Transverse colon (tissue), 4 donors: ENCODE measurements around the gene SNRK. TPM values are rescaled to one million over a fixed set of nuclear protein-coding genes. Genes with fewer than 3 reads are reported as not detected.

Experiments used
- DNase-seq: peaks from one replicate; pipeline ENCODE4 v3.0.0-alpha.2; 2019
- H3K27ac ChIP-seq, 4 donors: fragments of 200-600 bp; sonication (generic); 2 replicates each; pipeline ENCODE4 v1.5.1; 2016 to 2018; ENCODE audit warnings: inconsistent platforms in 4 of 4
- H3K27me3 ChIP-seq: fragments of 200-600 bp; sonication (generic); 2 replicates; pipeline ENCODE4 v1.5.1; 2017; ENCODE audit warnings: inconsistent platforms
- H3K36me3 ChIP-seq, 4 donors: fragments of 200-600 bp; sonication (generic); 2 replicates each; pipeline ENCODE4 v1.5.1; 2017 to 2019; ENCODE audit warnings: inconsistent platforms in 4 of 4
- H3K4me1 ChIP-seq, 4 donors: fragments of 200-600 bp; sonication (generic); 2 replicates each; pipeline ENCODE4 v1.5.1; 2017 to 2020; ENCODE audit warnings: inconsistent platforms in 4 of 4
- H3K4me3 ChIP-seq, 4 donors: fragments of 200-600 bp; sonication (generic); 1 replicate in 1 of 4; 2 replicates in 3 of 4; pipeline versions ENCODE4 v1.5.1 to v1.6.1; 2017 to 2019; ENCODE audit warnings: inconsistent platforms in 4 of 4
- H3K9me3 ChIP-seq, 2 donors: fragments of 200-600 bp; sonication (generic); 2 replicates each; pipeline ENCODE4 v1.5.1; 2017 to 2019; ENCODE audit warnings: inconsistent platforms in 2 of 2
- EP300 ChIP-seq: sonication (generic); formaldehyde crosslinking; IDR thresholded peaks from one replicate; pipeline ENCODE4 v1.6.1; 2017; ENCODE audit warnings: antibody characterized with exemption, low read depth
- POLR2A ChIP-seq: fragments of 450-650 bp; IDR thresholded peaks from one replicate; pipeline ENCODE4 v1.6.1; 2016; ENCODE audit warnings: antibody characterized with exemption, mild to moderate bottlenecking, moderate library complexity
- POLR2AphosphoS5 ChIP-seq, 3 donors: sonication (generic); formaldehyde crosslinking; IDR thresholded peaks; one replicate each; pipeline ENCODE4 v1.6.1; 2016; ENCODE audit warnings: antibody characterized with exemption in 3 of 3
- WGBS, 2 donors: methylation state at CpG; one replicate each; pipeline ENCODE4 v1.1.5; 2018; ENCODE audit warnings: low coverage in 1 of 2; 5-methylcytosine and 5-hydroxymethylcytosine counted together
- in situ Hi-C, 4 donors: fragments of 200-750 bp; cut with MboI; loops; one replicate each; pipeline versions ENCODE4 v1.15.0 to v1.15.1; 2017; ENCODE audit warnings: low sequenced_read_pairs in 3 of 4, low pct_ligation_motif_present in 1 of 4, low pct_unique_long_range_greater_than_20kb in 1 of 4
- intact Hi-C: fragments of 100-400 bp; cut with DNase I; formaldehyde crosslinking; loops from one replicate; pipeline ENCODE4 v1.15.1; 2023; ENCODE audit warnings: low total_unique reads
- total RNA-seq, 4 donors: library from RNA; depleted of rRNA; stranded (reverse); fragments of >200 nt; gene quantifications; one replicate each; pipeline ENCODE4 v1.1.0, GENCODE V29; 2016
- TF ChIP-seq, protein P1 (sequence below), 5 experiments: fragments of 200-600 bp in 3 of 5; fragments of 450-650 bp in 2 of 5; sonication (generic) in 3 of 5; IDR thresholded peaks; 1 replicate in 2 of 5; 2 replicates in 3 of 5; pipeline ENCODE4 v1.5.1; 2016 to 2017; ENCODE audit warnings: antibody characterized with exemption in 5 of 5, inconsistent platforms in 3 of 5, mild to moderate bottlenecking in 2 of 5, moderate library complexity in 1 of 5

Gene SNRK
- total RNA-seq, 4 donors from 2014 or later = 29.9 to 43.3 (median 31.7) TPM

- peak overlapping the region in 3 of 4 donors; percentile 5 to 19 (median 12) for H3K27ac ChIP-seq
- H3K9me3 ChIP-seq = no peaks in the 10 kb centered on the region
- 0 to 3% methylated on average over 1 of the region's 1 CpG for WGBS, 2 donors
- DNase-seq = peak; percentile 46
- peaks cover 20 to 77% (median 34%) of the 10 kb centered on the region in 4 donors for H3K4me1 ChIP-seq
- TF ChIP-seq EP300 (no peak), POLR2AphosphoS5 (IDR thresholded peaks at IDR 0.05) (no peak), POLR2A (no peak)
- TF ChIP-seq, protein P1, sequence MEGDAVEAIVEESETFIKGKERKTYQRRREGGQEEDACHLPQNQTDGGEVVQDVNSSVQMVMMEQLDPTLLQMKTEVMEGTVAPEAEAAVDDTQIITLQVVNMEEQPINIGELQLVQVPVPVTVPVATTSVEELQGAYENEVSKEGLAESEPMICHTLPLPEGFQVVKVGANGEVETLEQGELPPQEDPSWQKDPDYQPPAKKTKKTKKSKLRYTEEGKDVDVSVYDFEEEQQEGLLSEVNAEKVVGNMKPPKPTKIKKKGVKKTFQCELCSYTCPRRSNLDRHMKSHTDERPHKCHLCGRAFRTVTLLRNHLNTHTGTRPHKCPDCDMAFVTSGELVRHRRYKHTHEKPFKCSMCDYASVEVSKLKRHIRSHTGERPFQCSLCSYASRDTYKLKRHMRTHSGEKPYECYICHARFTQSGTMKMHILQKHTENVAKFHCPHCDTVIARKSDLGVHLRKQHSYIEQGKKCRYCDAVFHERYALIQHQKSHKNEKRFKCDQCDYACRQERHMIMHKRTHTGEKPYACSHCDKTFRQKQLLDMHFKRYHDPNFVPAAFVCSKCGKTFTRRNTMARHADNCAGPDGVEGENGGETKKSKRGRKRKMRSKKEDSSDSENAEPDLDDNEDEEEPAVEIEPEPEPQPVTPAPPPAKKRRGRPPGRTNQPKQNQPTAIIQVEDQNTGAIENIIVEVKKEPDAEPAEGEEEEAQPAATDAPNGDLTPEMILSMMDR (IDR thresholded peaks at IDR 0.05) = no peak
- in situ Hi-C loops = no loop called here
- no peak overlapping the region for H3K4me3 ChIP-seq
- no peaks in the 10 kb centered on the region for H3K36me3 ChIP-seq
- no peaks in the 10 kb centered on the region for H3K27me3 ChIP-seq
- intact Hi-C loops = no loop called here
Measured at GRCh38 chr3:43296565-43296964, 10.2 kb downstream of the SNRK start.

GRCh38 chr3:43298292-43298691 is 12.0 kb downstream of the SNRK start:
- no peak for DNase-seq
- Histone ChIP-seq H3K9me3 (no peaks in the 10 kb centered on the region), H3K4me1 (peaks cover 20 to 66% (median 29%) of the 10 kb centered on the region in 4 donors), H3K36me3 (peaks cover 0 to 4% (median 2%) of the 10 kb centered on the region in 4 donors), H3K27ac (no peak overlapping the region), H3K27me3 (no peaks in the 10 kb centered on the region), H3K4me3 (no peak overlapping the region)
- 80 to 83% methylated on average over 1 to 2 of the region's 2 CpGs for WGBS, 2 donors
- intact Hi-C loops = no loop called here
- TF ChIP-seq POLR2AphosphoS5 (IDR thresholded peaks at IDR 0.05) = no peak
- TF ChIP-seq, protein P1 (IDR thresholded peaks at IDR 0.05) = no peak
- TF ChIP-seq POLR2A = no peak
- TF ChIP-seq EP300 = no peak
- in situ Hi-C loops = no loop called here

DNA sequence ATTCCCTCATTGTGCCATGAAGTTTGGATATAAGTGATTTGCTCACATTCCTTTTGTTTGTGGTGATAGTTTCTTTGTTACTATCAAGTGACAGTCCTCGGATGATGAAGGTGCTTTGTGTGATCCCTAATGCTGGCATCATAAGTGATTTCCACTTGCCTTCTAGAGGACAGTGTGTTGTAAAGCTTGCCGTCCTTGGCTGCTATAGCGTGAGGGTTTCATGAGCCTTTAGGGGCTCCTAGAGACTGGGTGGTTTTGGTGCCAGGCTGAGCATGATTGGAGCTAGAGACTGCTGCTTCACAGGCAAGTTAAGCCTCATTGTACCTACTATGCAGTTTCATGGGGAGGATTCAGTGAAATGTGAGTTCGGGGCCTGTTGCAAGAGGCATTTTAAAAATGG is 12.4 kb downstream of the SNRK start:
- no peaks in the 10 kb centered on the region for H3K9me3 ChIP-seq
- H3K27me3 ChIP-seq = no peaks in the 10 kb centered on the region
- no peak overlapping the region for H3K4me3 ChIP-seq
- peaks cover 20 to 61% (median 27%) of the 10 kb centered on the region in 4 donors for H3K4me1 ChIP-seq
- H3K27ac ChIP-seq = no peak overlapping the region
- TF ChIP-seq POLR2AphosphoS5 (IDR thresholded peaks at IDR 0.05) (no peak), EP300 (no peak), POLR2A (no peak)
- TF ChIP-seq, protein P1 (IDR thresholded peaks at IDR 0.05) = no peak
- in situ Hi-C loops (no loop called here), intact Hi-C loops (no loop called here)
- no peak for DNase-seq
- H3K36me3 ChIP-seq = peaks cover 0 to 8% (median 4%) of the 10 kb centered on the region in 4 donors
- 72 to 92% methylated on average over 2 to 4 of the region's 4 CpGs for WGBS, 2 donors

GRCh38 chr3:43302116-43302880 is 16.0 kb downstream of the SNRK start:
- intact Hi-C loops = no loop called here
- no peak overlapping the region for H3K4me3 ChIP-seq
- peaks cover 0 to 23% (median 6%) of the 10 kb centered on the region in 4 donors for H3K36me3 ChIP-seq
- no peak for DNase-seq
- 68 to 87% methylated on average over 1 of the region's 1 CpG for WGBS, 2 donors
- no peak overlapping the region for H3K27ac ChIP-seq
- in situ Hi-C loops = no loop called here
- peaks cover 5 to 38% (median 7%) of the 10 kb centered on the region in 4 donors for H3K4me1 ChIP-seq
- no peaks in the 10 kb centered on the region for H3K9me3 ChIP-seq
- TF ChIP-seq, protein P1 (IDR thresholded peaks at IDR 0.05) = no peak
- TF ChIP-seq POLR2AphosphoS5 (IDR thresholded peaks at IDR 0.05) (no peak), EP300 (no peak)
- no peaks in the 10 kb centered on the region for H3K27me3 ChIP-seq
